A549 (cell line): ENCODE measurements around the gene GRHL3. TPM values are rescaled to one million over a fixed set of nuclear protein-coding genes. Genes with fewer than 3 reads are reported as not detected.

Source experiments
- ATAC-seq, 2 experiments: fragments of 200-7000 bp in 1 of 2; fragments of >200 bp in 1 of 2; cut with Nextera tagmentation in 1 of 2; cut with Tn5 transposase in 1 of 2; 3 replicates each; pipeline versions ENCODE4 v1.8.0 to v1.9.1; 2018 to 2020; ENCODE audit warnings: mild to moderate bottlenecking in 1 of 2, moderate library complexity in 1 of 2
- CTCF ChIA-PET: fragments of 300-600 bp; sonication (Branson Sonifier 250); formaldehyde crosslinking; extraction: SDS; loops from one replicate; lab custom pipeline; 2021; ENCODE audit warnings: antibody characterized with exemption, inconsistent platforms; lab: Yijun Ruan, JAX
- POLR2A ChIA-PET: fragments of 350-600 bp; formaldehyde crosslinking; extraction: SDS; loops from one replicate; lab custom pipeline; 2021; ENCODE audit warnings: antibody characterized with exemption, inconsistent platforms; lab: Yijun Ruan, JAX
- DNase-seq, 2 experiments: peaks; one replicate each; pipeline versions ENCODE4 v3.0.0 to v3.0.0-alpha.2; 2011 to 2016; ENCODE audit warnings: low read depth in 1 of 2, low spot score in 1 of 2
- FAIRE-seq: peaks from 2 replicates; lab custom pipeline; 2011; peaks lifted over from hg19 to GRCh38; lab: Jason Lieb, UNC
- H3K27ac ChIP-seq, 2 experiments: fragments of >200 bp; sonication (Bioruptor Twin); formaldehyde crosslinking; 3 replicates each; pipeline ENCODE4 v1.5.1; 2016 to 2017
- H3K4me1 ChIP-seq: fragments of >200 bp; sonication (Bioruptor Twin); formaldehyde crosslinking; 3 replicates; pipeline ENCODE4 v1.6.1; 2016
- H3K4me2 ChIP-seq: fragments of >200 bp; sonication (Bioruptor Twin); formaldehyde crosslinking; 3 replicates; pipeline ENCODE4 v1.6.1; 2016
- H3K4me3 ChIP-seq: fragments of >200 bp; sonication (Bioruptor Twin); formaldehyde crosslinking; 3 replicates; pipeline ENCODE4 v1.5.1; 2016
- H3K9me3 ChIP-seq: fragments of >200 bp; sonication (Bioruptor Twin); formaldehyde crosslinking; 3 replicates; pipeline ENCODE4 v1.6.1; 2016
- BHLHE40 ChIP-seq: IDR thresholded peaks from 2 replicates; pipeline ENCODE4 v1.6.1; 2012; ENCODE audit warnings: low read depth, low read length, inconsistent platforms
- CBX2 ChIP-seq: fragments of 200-600 bp; sonication (generic); IDR thresholded peaks from 2 replicates; pipeline ENCODE4 v1.6.1; 2016; ENCODE audit warnings: low read depth, mild to moderate bottlenecking, borderline replicate concordance
- E2F6 ChIP-seq: IDR thresholded peaks from 2 replicates; pipeline ENCODE4 v1.6.1; 2012; ENCODE audit warnings: low read depth, borderline replicate concordance
- EHF ChIP-seq: fragments of 250-450 bp; sonication (Bioruptor Pico); IDR thresholded peaks from 2 replicates; pipeline ENCODE4 v1.5.0; 2020; ENCODE audit warnings: mild to moderate bottlenecking
- EHMT2 ChIP-seq: fragments of 200-600 bp; sonication (generic); IDR thresholded peaks from 2 replicates; pipeline ENCODE4 v1.6.1; 2016; ENCODE audit warnings: antibody characterized with exemption, low read depth, mild to moderate bottlenecking, moderate library complexity
- EP300 ChIP-seq, 2 experiments: fragments of >200 bp; sonication (Bioruptor Twin); formaldehyde crosslinking; IDR thresholded peaks; 2 replicates in 1 of 2; 3 replicates in 1 of 2; pipeline ENCODE4 v1.6.1; 2016 to 2017
- FOSB ChIP-seq: fragments of 250-450 bp; sonication (Bioruptor Pico); IDR thresholded peaks from 2 replicates; pipeline ENCODE4 v1.5.0; 2020; ENCODE audit warnings: mild to moderate bottlenecking, moderate library complexity
- FOSL2 ChIP-seq, 2 experiments: fragments of 450-650 bp in 1 of 2; fragments of >200 bp in 1 of 2; sonication (Bioruptor Twin) in 1 of 2; formaldehyde crosslinking; IDR thresholded peaks; 2 replicates each; pipeline versions ENCODE4 v1.5.0 to v1.6.1; 2016 to 2020; ENCODE audit warnings: mild to moderate bottlenecking in 1 of 2, moderate library complexity in 1 of 2
- GATA3 ChIP-seq: IDR thresholded peaks from 2 replicates; pipeline ENCODE4 v1.6.1; 2012; ENCODE audit warnings: borderline replicate concordance
- HES2 ChIP-seq: fragments of >200 bp; sonication (Bioruptor Twin); formaldehyde crosslinking; IDR thresholded peaks from 2 replicates; pipeline ENCODE4 v1.6.1; 2016
- HEYL ChIP-seq: fragments of 250-450 bp; sonication (Bioruptor Pico); IDR thresholded peaks from 2 replicates; pipeline ENCODE4 v1.8.0; 2021; ENCODE audit warnings: mild to moderate bottlenecking, moderate library complexity
- HOXB13 ChIP-seq: fragments of 250-450 bp; sonication (Bioruptor Pico); IDR thresholded peaks from 2 replicates; pipeline ENCODE4 v1.5.0; 2020; ENCODE audit warnings: low read depth, mild to moderate bottlenecking, moderate library complexity
- HOXB5 ChIP-seq: fragments of 250-450 bp; sonication (Bioruptor Pico); IDR thresholded peaks from 2 replicates; pipeline ENCODE4 v1.5.0; 2020; ENCODE audit warnings: mild to moderate bottlenecking, moderate library complexity
- JUN ChIP-seq, 2 experiments: fragments of >200 bp; sonication (Bioruptor Twin); formaldehyde crosslinking; IDR thresholded peaks; 2 replicates in 1 of 2; 3 replicates in 1 of 2; pipeline ENCODE4 v1.6.1; 2016 to 2017
- JUNB ChIP-seq: fragments of >200 bp; sonication (Bioruptor Twin); formaldehyde crosslinking; IDR thresholded peaks from 2 replicates; pipeline ENCODE4 v1.6.1; 2016
- KDM5A ChIP-seq: fragments of 200-600 bp; sonication (generic); IDR thresholded peaks from 2 replicates; pipeline ENCODE4 v1.6.1; 2016; ENCODE audit warnings: antibody characterized with exemption, mild to moderate bottlenecking
- MAX ChIP-seq: IDR thresholded peaks from 2 replicates; pipeline ENCODE4 v1.6.1; 2012
- PHF8 ChIP-seq: fragments of 200-600 bp; sonication (generic); IDR thresholded peaks from 2 replicates; pipeline ENCODE4 v1.6.1; 2016; ENCODE audit warnings: low read depth, mild to moderate bottlenecking, antibody characterized with exemption, moderate library complexity, borderline replicate concordance
- POLR2A ChIP-seq: IDR thresholded peaks from 2 replicates; pipeline ENCODE4 v1.6.1; 2012; ENCODE audit warnings: mild to moderate bottlenecking, low read length
- POLR2AphosphoS2 ChIP-seq: conservative IDR thresholded peaks from 2 replicates; pipeline ENCODE4 v1.6.1; 2012; ENCODE audit warnings: low read length, improper control_type of control experiment, inconsistent platforms
- RAD21 ChIP-seq, 2 experiments: fragments of >200 bp in 1 of 2; sonication (Bioruptor Twin) in 1 of 2; formaldehyde crosslinking in 1 of 2; IDR thresholded peaks in 1 of 2; conservative IDR thresholded peaks in 1 of 2; 2 replicates in 1 of 2; 3 replicates in 1 of 2; pipeline ENCODE4 v1.6.1; 2012 to 2018; ENCODE audit warnings: inconsistent platforms in 1 of 2
- RCOR1 ChIP-seq: fragments of 150-350 bp; IDR thresholded peaks from 2 replicates; pipeline ENCODE4 v1.6.1; 2014; ENCODE audit warnings: antibody characterized with exemption, low read length, low read depth
- RNF2 ChIP-seq: fragments of 200-600 bp; sonication (generic); IDR thresholded peaks from 2 replicates; pipeline ENCODE4 v1.6.1; 2016; ENCODE audit warnings: low read depth, mild to moderate bottlenecking, antibody characterized with exemption, moderate library complexity, borderline replicate concordance
- TFCP2L1 ChIP-seq: fragments of 250-450 bp; sonication (Bioruptor Pico); IDR thresholded peaks from 2 replicates; pipeline ENCODE4 v1.5.0; 2021; ENCODE audit warnings: mild to moderate bottlenecking
- WGBS: methylation state at CpG from one replicate; pipeline ENCODE4 v1.1.6; 2017; ENCODE audit errors: missing lambda C conversion rate; 5-methylcytosine and 5-hydroxymethylcytosine counted together
- polyA plus RNA-seq, 4 experiments: library from polyadenylated mRNA; depleted of rRNA in 3 of 4; stranded (reverse); fragments of >200 nt; fragmentation: RNase III in 1 of 4; extraction: RNeasy Plus Mini Kit Qiagen cat#74134 plus additional on column Dnase treatment in 1 of 4; gene quantifications; 2 replicates in 3 of 4; 3 replicates in 1 of 4; pipeline ENCODE4 v1.2.3, GENCODE V29; 2011 to 2017
- TF ChIP-seq, protein P1 (sequence below): IDR thresholded peaks from 2 replicates; pipeline ENCODE4 v1.6.1; 2012
- TF ChIP-seq, protein P2 (sequence below): fragments of 200-600 bp; sonication (generic); IDR thresholded peaks from 2 replicates; pipeline ENCODE4 v1.6.1; 2016; ENCODE audit warnings: antibody characterized with exemption, mild to moderate bottlenecking, moderate library complexity
- TF ChIP-seq, protein P3 (sequence below): fragments of 250-450 bp; sonication (Bioruptor Pico); IDR thresholded peaks from 2 replicates; pipeline ENCODE4 v1.5.0; 2020; ENCODE audit warnings: low read depth, mild to moderate bottlenecking, moderate library complexity
- TF ChIP-seq, protein P4 (sequence below): fragments of >200 bp; sonication (Bioruptor Twin); formaldehyde crosslinking; IDR thresholded peaks from 3 replicates; pipeline ENCODE4 v1.6.1; 2016

Gene GRHL3
- polyA plus RNA-seq, 2 of the 4 experiments (the other 2 are of a cell fraction), result 0.58 to 1.6 TPM

DNA sequence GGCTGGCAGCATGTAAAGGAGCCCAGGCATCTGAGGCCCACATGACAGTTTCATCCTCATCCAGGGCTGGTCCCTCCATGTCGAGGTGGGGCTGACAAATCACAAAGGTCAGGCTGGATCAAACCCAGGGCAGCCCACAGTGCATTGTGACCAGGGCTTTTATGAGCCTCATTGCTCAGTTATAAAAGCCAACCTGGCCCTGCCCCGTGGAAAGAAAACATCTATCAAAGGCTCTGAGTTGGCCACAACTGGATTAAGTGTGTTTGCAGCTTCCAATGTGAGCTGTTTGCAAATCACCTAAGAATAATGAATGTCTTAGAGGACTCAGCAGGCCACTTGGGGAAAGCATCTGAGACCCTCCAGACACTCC, 45.4 kb downstream of the GRHL3 start:
- no peaks in the 10 kb centered on the region for H3K9me3 ChIP-seq
- ATAC-seq (peak in 1 of 2 experiments; percentile 29; a peak in 3 of 6 replicates), FAIRE-seq (no peak), DNase-seq (no peak)
- TF ChIP-seq HEYL (CRISPR knock-in tag), result no peak
- TF ChIP-seq, protein P1, sequence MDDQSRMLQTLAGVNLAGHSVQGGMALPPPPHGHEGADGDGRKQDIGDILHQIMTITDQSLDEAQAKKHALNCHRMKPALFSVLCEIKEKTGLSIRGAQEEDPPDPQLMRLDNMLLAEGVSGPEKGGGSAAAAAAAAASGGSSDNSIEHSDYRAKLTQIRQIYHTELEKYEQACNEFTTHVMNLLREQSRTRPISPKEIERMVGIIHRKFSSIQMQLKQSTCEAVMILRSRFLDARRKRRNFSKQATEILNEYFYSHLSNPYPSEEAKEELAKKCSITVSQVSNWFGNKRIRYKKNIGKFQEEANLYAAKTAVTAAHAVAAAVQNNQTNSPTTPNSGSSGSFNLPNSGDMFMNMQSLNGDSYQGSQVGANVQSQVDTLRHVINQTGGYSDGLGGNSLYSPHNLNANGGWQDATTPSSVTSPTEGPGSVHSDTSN, result no peak
- TF ChIP-seq HES2, result no peak
- TF ChIP-seq HOXB5 (CRISPR knock-in tag), result no peak
- TF ChIP-seq HOXB13, result no peak
- no peak for TF ChIP-seq RNF2
- no peak for TF ChIP-seq JUN (IDR thresholded peaks at IDR 0.05)
- TF ChIP-seq PHF8, result no peak
- TF ChIP-seq TFCP2L1 (CRISPR knock-in tag), result no peak
- TF ChIP-seq RAD21 (conservative IDR thresholded peaks at IDR 0.05 in 1 of 2, IDR thresholded peaks at IDR 0.05 in 1 of 2), result no peak
- TF ChIP-seq E2F6, result no peak
- ChIA-PET POLR2A (no interaction called here), CTCF (interaction anchor here (2.6 to 6.6 kb wide), 3 partner anchors 28 to 165 kb away, joined by 13 to 44 read pairs (median 28); no protein-coding TSS in a partner anchor)
- H3K27ac ChIP-seq, result peak overlapping the region; percentile 71 to 86
- 7% methylated on average over 2 of the region's 2 CpGs for WGBS
- H3K4me1 ChIP-seq, result peaks cover 40% of the 10 kb centered on the region
- H3K4me2 ChIP-seq, result peak overlapping the region; percentile 65
- no peak overlapping the region for H3K4me3 ChIP-seq

GRCh38 chr1:24364975-24365678, 46.0 kb downstream of the GRHL3 start:
- H3K9me3 ChIP-seq, result no peaks in the 10 kb centered on the region
- ChIA-PET CTCF (interaction anchor here (0.6 to 6.6 kb wide), 5 partner anchors 27 to 166 kb away, joined by 3 to 44 read pairs (median 13); no protein-coding TSS in a partner anchor), POLR2A (no interaction called here)
- H3K4me3 ChIP-seq, result no peak overlapping the region
- FAIRE-seq, result no peak
- H3K4me2 ChIP-seq, result peak overlapping the region; percentile 65
- peak overlapping the region; percentile 71 to 86 for H3K27ac ChIP-seq
- H3K4me1 ChIP-seq, result peaks cover 40% of the 10 kb centered on the region
- 39% methylated on average over 11 of the region's 11 CpGs for WGBS
- peak; percentile 83 to 85 for DNase-seq
- ATAC-seq, result peak; percentile 83 to 90
- TF ChIP-seq GATA3, result peak; percentile 42; the same call in 1 of the 2 replicates
- TF ChIP-seq PHF8, result no peak
- TF ChIP-seq, protein P2, sequence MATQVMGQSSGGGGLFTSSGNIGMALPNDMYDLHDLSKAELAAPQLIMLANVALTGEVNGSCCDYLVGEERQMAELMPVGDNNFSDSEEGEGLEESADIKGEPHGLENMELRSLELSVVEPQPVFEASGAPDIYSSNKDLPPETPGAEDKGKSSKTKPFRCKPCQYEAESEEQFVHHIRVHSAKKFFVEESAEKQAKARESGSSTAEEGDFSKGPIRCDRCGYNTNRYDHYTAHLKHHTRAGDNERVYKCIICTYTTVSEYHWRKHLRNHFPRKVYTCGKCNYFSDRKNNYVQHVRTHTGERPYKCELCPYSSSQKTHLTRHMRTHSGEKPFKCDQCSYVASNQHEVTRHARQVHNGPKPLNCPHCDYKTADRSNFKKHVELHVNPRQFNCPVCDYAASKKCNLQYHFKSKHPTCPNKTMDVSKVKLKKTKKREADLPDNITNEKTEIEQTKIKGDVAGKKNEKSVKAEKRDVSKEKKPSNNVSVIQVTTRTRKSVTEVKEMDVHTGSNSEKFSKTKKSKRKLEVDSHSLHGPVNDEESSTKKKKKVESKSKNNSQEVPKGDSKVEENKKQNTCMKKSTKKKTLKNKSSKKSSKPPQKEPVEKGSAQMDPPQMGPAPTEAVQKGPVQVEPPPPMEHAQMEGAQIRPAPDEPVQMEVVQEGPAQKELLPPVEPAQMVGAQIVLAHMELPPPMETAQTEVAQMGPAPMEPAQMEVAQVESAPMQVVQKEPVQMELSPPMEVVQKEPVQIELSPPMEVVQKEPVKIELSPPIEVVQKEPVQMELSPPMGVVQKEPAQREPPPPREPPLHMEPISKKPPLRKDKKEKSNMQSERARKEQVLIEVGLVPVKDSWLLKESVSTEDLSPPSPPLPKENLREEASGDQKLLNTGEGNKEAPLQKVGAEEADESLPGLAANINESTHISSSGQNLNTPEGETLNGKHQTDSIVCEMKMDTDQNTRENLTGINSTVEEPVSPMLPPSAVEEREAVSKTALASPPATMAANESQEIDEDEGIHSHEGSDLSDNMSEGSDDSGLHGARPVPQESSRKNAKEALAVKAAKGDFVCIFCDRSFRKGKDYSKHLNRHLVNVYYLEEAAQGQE, result no peak
- TF ChIP-seq BHLHE40, result no peak
- 0 out of 5 replicates have a peak, but pooled peaks of 1 of the 2 experiments have one; percentile 23 for TF ChIP-seq JUN (IDR thresholded peaks at IDR 0.05)
- TF ChIP-seq, protein P3, sequence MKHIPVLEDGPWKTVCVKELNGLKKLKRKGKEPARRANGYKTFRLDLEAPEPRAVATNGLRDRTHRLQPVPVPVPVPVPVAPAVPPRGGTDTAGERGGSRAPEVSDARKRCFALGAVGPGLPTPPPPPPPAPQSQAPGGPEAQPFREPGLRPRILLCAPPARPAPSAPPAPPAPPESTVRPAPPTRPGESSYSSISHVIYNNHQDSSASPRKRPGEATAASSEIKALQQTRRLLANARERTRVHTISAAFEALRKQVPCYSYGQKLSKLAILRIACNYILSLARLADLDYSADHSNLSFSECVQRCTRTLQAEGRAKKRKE, result no peak
- TF ChIP-seq MAX, result peak; percentile 53; the same call in 1 of the 2 replicates
- no peak for TF ChIP-seq EP300 (IDR thresholded peaks at IDR 0.05)
- TF ChIP-seq POLR2AphosphoS2, result no peak
- TF ChIP-seq POLR2A, result no peak
- TF ChIP-seq KDM5A, result no peak
- TF ChIP-seq CBX2, result no peak
- TF ChIP-seq FOSL2 (IDR thresholded peaks at IDR 0.05), result peak; percentile 72; the same call in 1 of the 2 replicates
- TF ChIP-seq FOSL2 (CRISPR knock-in tag; IDR thresholded peaks at IDR 0.05), result peak; percentile 85
- no peak for TF ChIP-seq EHMT2
- TF ChIP-seq JUNB, result peak; percentile 70
- no peak for TF ChIP-seq FOSB (CRISPR knock-in tag)
- TF ChIP-seq EHF (CRISPR knock-in tag), result no peak
- TF ChIP-seq, protein P4, sequence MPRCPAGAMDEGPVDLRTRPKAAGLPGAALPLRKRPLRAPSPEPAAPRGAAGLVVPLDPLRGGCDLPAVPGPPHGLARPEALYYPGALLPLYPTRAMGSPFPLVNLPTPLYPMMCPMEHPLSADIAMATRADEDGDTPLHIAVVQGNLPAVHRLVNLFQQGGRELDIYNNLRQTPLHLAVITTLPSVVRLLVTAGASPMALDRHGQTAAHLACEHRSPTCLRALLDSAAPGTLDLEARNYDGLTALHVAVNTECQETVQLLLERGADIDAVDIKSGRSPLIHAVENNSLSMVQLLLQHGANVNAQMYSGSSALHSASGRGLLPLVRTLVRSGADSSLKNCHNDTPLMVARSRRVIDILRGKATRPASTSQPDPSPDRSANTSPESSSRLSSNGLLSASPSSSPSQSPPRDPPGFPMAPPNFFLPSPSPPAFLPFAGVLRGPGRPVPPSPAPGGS, result no peak
- no peak for TF ChIP-seq RCOR1
- TF ChIP-seq RAD21 (conservative IDR thresholded peaks at IDR 0.05 in 1 of 2, IDR thresholded peaks at IDR 0.05 in 1 of 2), result 0 out of 5 replicates have a peak, but pooled peaks of 1 of the 2 experiments have one; percentile 13
- no peak for TF ChIP-seq HOXB5 (CRISPR knock-in tag)
